ENCODE measurements around the gene TENT4A. TPM values are rescaled to one million over a fixed set of nuclear protein-coding genes. Genes with fewer than 3 reads are reported as not detected.

TENT4A gene
- total and polyA plus RNA-seq, 2 of the 13 experiments (the other 11 are each of a cell fraction or from before 2014, with no cell fraction given), result 6.3 to 13.3 TPM

DNA sequence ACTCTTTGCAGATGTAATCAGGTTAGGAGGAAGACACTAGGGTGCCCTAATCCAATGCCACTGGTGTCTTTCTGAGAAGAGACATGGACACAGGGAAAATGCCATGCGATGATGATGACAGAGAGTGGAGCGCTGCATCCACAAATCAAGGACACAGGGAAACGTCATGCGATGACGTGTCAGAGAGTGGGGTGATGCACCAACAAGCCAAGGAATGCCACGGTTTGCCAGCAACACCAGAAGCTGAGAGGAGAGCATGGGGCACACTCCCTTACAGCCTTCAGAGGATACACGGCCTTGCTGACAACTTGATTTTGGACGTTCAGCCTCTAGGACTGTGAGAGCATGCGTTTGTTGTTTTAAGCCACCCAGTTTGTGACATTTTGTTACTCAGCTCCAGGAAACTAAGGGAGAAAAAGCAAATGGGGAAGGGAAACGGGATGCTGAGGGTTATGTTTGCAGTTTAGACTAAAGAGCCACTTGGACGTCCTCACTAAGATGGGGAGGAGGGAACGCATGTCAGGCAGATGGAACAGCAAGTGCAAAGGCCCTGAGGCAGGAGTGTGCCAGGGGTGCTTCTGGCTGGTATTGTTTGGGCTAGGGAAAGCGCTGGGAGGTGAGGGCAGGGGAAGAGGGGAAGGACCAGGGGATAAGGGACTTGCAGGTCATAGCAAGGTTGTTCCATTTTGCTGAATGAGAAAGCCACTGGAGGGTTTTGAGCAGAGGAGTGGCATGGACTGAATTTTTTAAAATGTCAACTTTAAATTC, 2.5 kb upstream of the TENT4A start:
- H3K27ac ChIP-seq (ENCODE audit: extremely low read length, insufficient read depth, low read length), result no peak overlapping the region
- H3K79me2 ChIP-seq (ENCODE audit: insufficient read depth, low read length), result peaks cover 14% of the 10 kb centered on the region
- H3K4me3 ChIP-seq (replicated peaks in 1 of 3; ENCODE audit: insufficient read depth in 1 of 3, low read depth in 2 of 3, low read length in 3 of 3), result no peak overlapping the region
- BruUV-seq (replicated peaks), result no TSS peak
- no peak overlapping the region for H3K4me2 ChIP-seq (ENCODE audit: low read depth, low read length)
- no peak overlapping the region for H2AFZ ChIP-seq (ENCODE audit: low read length)
- no peak for DNase-seq (ENCODE audit: low spot score)
- TF ChIP-seq CREB1 (IDR thresholded peaks at IDR 0.05) (peak; percentile 81), CREB1 (CRISPR knock-in tag; IDR thresholded peaks at IDR 0.05) (no peak), ZFP36 (IDR thresholded peaks at IDR 0.05; ENCODE audit: borderline replicate concordance, low read depth, low read length, partially characterized antibody) (no peak)
- H3K4me1 ChIP-seq (ENCODE audit: insufficient read depth, low read length), result peaks cover 34% of the 10 kb centered on the region
- FAIRE-seq, result no peak
- CTCF ChIA-PET (ENCODE audit: low intra/inter-chr PET ratio, low total read pairs), result no interaction called here
- POLR2A ChIA-PET, result interaction anchor here (0.6 to 0.8 kb wide), 2 partner anchors 77 to 82 kb away, joined by 3 to 5 read pairs; partner anchors contain the start of genes NSUN2 and SRD5A1
- no peaks in the 10 kb centered on the region for H3K9me3 ChIP-seq (ENCODE audit: low read length)
- peaks cover 12% of the 10 kb centered on the region for H4K20me1 ChIP-seq (ENCODE audit: insufficient read depth, low read length)
- no peak for ATAC-seq
- intact Hi-C loops (cut with micrococcal nuclease; ENCODE audit: unreplicated experiment) (no loop called here), in situ Hi-C loops (cut with HindIII; ENCODE audit: extremely low pct_ligation_motif_present, low pct_unique_long_range_greater_than_20kb) (loop anchor here (5.0 kb wide), 1 partner anchor 78 kb away; the partner anchor contains the start of genes NSUN2 and SRD5A1)
- H3K27me3 ChIP-seq (ENCODE audit: control insufficient read depth in 1 of 2, insufficient read depth in 2 of 2, low read length in 2 of 2), result peaks cover 0 to 7% of the 10 kb centered on the region in 2 experiments; a peak in 3 of 5 replicates
- no peak overlapping the region for H3K9ac ChIP-seq (ENCODE audit: insufficient read depth, low read depth, low read length)
- 59% methylated on average over 13 of the region's 13 CpGs for WGBS (ENCODE audit: low lambda C conversion rate)
- no peaks in the 10 kb centered on the region for H3K36me3 ChIP-seq (replicated peaks in 1 of 2; ENCODE audit: control insufficient read depth in 1 of 2, insufficient read depth in 2 of 2, low read length in 2 of 2)

DNA sequence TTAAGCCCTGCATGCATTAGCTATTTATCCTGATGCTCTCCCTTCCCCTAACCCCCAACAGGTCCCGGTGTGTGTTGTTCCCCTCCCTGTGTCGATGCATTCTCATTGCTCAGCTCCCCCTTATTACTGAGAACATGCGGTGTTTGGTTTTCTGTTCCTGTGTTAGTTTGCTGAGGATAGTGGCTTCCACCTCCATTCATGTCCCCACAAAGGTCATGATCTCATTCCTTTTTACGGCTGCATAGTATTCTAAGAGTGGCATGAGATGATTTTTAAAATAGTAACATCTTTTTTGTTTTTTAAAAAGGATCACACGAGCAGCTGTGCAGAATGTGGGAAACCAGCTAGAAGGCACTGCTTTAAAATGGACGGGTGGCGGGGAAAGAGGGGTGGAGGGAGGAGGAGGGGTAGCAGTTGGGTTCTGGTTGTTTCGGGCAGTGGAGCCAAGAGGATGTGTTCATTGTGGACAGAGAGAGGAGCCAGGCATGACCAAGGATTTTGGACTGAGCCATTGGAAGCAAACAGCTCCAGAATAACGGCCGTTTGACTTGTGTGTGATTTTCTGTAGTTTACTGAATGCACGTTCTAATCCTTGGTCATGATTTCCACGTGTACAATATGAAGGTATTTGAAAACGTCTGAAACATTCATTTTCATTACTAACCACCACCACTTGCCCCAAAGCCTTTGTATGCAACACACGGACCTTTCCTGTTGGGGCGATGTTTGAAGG, 1.7 kb upstream of the TENT4A start:
- ATAC-seq, result no peak
- intact Hi-C loops (cut with micrococcal nuclease; ENCODE audit: unreplicated experiment), result loop anchor here (1.0 kb wide), 1 partner anchor 76 kb away; no protein-coding TSS in a partner anchor
- H3K27me3 ChIP-seq (ENCODE audit: control insufficient read depth in 1 of 2, insufficient read depth in 2 of 2, low read length in 2 of 2), result peaks cover 0 to 4% of the 10 kb centered on the region in 2 experiments; a peak in 2 of 5 replicates
- H3K27ac ChIP-seq (ENCODE audit: extremely low read length, insufficient read depth, low read length), result peak overlapping the region; percentile 95
- peaks cover 23% of the 10 kb centered on the region for H3K79me2 ChIP-seq (ENCODE audit: insufficient read depth, low read length)
- H3K36me3 ChIP-seq (replicated peaks in 1 of 2; ENCODE audit: control insufficient read depth in 1 of 2, insufficient read depth in 2 of 2, low read length in 2 of 2), result no peaks in the 10 kb centered on the region
- no peak for DNase-seq (ENCODE audit: low spot score)
- peaks cover 20% of the 10 kb centered on the region for H4K20me1 ChIP-seq (ENCODE audit: insufficient read depth, low read length)
- peak overlapping the region; percentile 93 for H3K4me2 ChIP-seq (ENCODE audit: low read depth, low read length)
- POLR2A ChIA-PET, result interaction anchor here (0.6 to 1.9 kb wide), 2 partner anchors 18 to 83 kb away, joined by 5 to 7 read pairs; no protein-coding TSS in a partner anchor
- H3K4me3 ChIP-seq (replicated peaks in 1 of 3; ENCODE audit: insufficient read depth in 1 of 3, low read depth in 2 of 3, low read length in 3 of 3), result peak overlapping the region; percentile 64 to 79 (median 65)
- no TSS peak for BruUV-seq (replicated peaks)
- H2AFZ ChIP-seq (ENCODE audit: low read length), result no peak overlapping the region
- CTCF ChIA-PET (ENCODE audit: low intra/inter-chr PET ratio, low total read pairs), result no interaction called here
- 21% methylated on average over 13 of the region's 15 CpGs for WGBS (ENCODE audit: low lambda C conversion rate)
- in situ Hi-C loops (cut with HindIII; ENCODE audit: extremely low pct_ligation_motif_present, low pct_unique_long_range_greater_than_20kb), result loop anchor here (5.0 kb wide), 1 partner anchor 79 kb away; the partner anchor contains the start of genes NSUN2 and SRD5A1
- H3K9me3 ChIP-seq (ENCODE audit: low read length), result no peaks in the 10 kb centered on the region
- H3K4me1 ChIP-seq (ENCODE audit: insufficient read depth, low read length), result peaks cover 42% of the 10 kb centered on the region
- FAIRE-seq, result peak; percentile 58
- peak overlapping the region; percentile 88 for H3K9ac ChIP-seq (ENCODE audit: insufficient read depth, low read depth, low read length)
- TF ChIP-seq DMAP1 (CRISPR knock-in tag; IDR thresholded peaks at IDR 0.05) (no peak), CHD4 (IDR thresholded peaks at IDR 0.05; ENCODE audit: borderline replicate concordance, low read length) (no peak), POLR2A (IDR thresholded peaks at IDR 0.05; ENCODE audit: insufficient read depth in 1 of 2, low read depth in 2 of 2, low read length in 2 of 2) (peak in 1 of 2 experiments; percentile 48; a peak in 1 of 4 replicates), ZNF747 (CRISPR knock-in tag; IDR thresholded peaks at IDR 0.05; ENCODE audit: borderline replicate concordance) (no peak), NR2F6 (IDR thresholded peaks at IDR 0.05) (0 out of 2 replicates have a peak, but pooled peaks have one; percentile 21), NR2F6 (CRISPR knock-in tag; IDR thresholded peaks at IDR 0.05) (no peak), SNAI1 (CRISPR knock-in tag; IDR thresholded peaks at IDR 0.05; ENCODE audit: borderline replicate concordance) (0 out of 2 replicates have a peak, but pooled peaks have one; percentile 22), ZNF382 (CRISPR knock-in tag; IDR thresholded peaks at IDR 0.05; ENCODE audit: borderline replicate concordance) (no peak), TEAD2 (CRISPR knock-in tag; IDR thresholded peaks at IDR 0.05) (no peak), ZMYM3 (CRISPR knock-in tag; IDR thresholded peaks at IDR 0.05) (peak; percentile 30; the same call in 1 of the 2 replicates)
- TF ChIP-seq, protein P1, sequence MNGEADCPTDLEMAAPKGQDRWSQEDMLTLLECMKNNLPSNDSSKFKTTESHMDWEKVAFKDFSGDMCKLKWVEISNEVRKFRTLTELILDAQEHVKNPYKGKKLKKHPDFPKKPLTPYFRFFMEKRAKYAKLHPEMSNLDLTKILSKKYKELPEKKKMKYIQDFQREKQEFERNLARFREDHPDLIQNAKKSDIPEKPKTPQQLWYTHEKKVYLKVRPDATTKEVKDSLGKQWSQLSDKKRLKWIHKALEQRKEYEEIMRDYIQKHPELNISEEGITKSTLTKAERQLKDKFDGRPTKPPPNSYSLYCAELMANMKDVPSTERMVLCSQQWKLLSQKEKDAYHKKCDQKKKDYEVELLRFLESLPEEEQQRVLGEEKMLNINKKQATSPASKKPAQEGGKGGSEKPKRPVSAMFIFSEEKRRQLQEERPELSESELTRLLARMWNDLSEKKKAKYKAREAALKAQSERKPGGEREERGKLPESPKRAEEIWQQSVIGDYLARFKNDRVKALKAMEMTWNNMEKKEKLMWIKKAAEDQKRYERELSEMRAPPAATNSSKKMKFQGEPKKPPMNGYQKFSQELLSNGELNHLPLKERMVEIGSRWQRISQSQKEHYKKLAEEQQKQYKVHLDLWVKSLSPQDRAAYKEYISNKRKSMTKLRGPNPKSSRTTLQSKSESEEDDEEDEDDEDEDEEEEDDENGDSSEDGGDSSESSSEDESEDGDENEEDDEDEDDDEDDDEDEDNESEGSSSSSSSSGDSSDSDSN (CRISPR knock-in tag; IDR thresholded peaks at IDR 0.05), result no peak

Measured in HepG2 (cell line).